Naive B cell (primary cell): ENCODE measurements around the gene NAA38. TPM values are rescaled to one million over a fixed set of nuclear protein-coding genes. Genes with fewer than 3 reads are reported as not detected.
"Not testable (repeated sequence)": the region's sequence is repeated elsewhere in the genome, so short reads cannot be mapped to it uniquely, and the experiment has no call there.

Experiments
- ATAC-seq, 2 donors: fragments of 150-1000 bp; cut with Tn5 transposase; 2 replicates each; pipeline ENCODE4 v1.10.0; 2021; ENCODE audit warnings: low read depth in 2 of 2, mild to moderate bottlenecking in 2 of 2, moderate library complexity in 2 of 2
- DNase-seq: peaks from one replicate; pipeline ENCODE4 v3.0.0; 2022
- H3K27ac Mint-ChIP-seq, 6 donors: one replicate each; pipeline ENCODE4 v1.8.0; 2020 to 2022; ENCODE audit warnings: mild to moderate bottlenecking in 6 of 6, mixed read lengths in 6 of 6, moderate library complexity in 5 of 6, inconsistent platforms in 2 of 6
- H3K27me3 Mint-ChIP-seq, 3 donors: one replicate each; pipeline ENCODE4 v1.8.0; 2021 to 2022; ENCODE audit warnings: mixed read lengths in 3 of 3, mild to moderate bottlenecking in 1 of 3
- H3K36me3 Mint-ChIP-seq, 2 donors: one replicate each; pipeline ENCODE4 v1.8.0; 2020 to 2022; ENCODE audit warnings: mixed read lengths in 2 of 2, inconsistent platforms in 1 of 2, mild to moderate bottlenecking in 1 of 2
- H3K4me1 Mint-ChIP-seq, 3 donors: one replicate each; pipeline ENCODE4 v1.8.0; 2020 to 2022; ENCODE audit warnings: mixed read lengths in 3 of 3, inconsistent platforms in 1 of 3, mild to moderate bottlenecking in 1 of 3, moderate library complexity in 1 of 3
- H3K4me3 Mint-ChIP-seq, 8 donors: one replicate each; pipeline ENCODE4 v1.8.0; 2020 to 2022; ENCODE audit warnings: mild to moderate bottlenecking in 8 of 8, mixed read lengths in 8 of 8, moderate library complexity in 8 of 8, inconsistent platforms in 2 of 8
- H3K9me3 Mint-ChIP-seq, 7 donors: one replicate each; pipeline ENCODE4 v1.8.0; 2020 to 2022; ENCODE audit warnings: mixed read lengths in 7 of 7, mild to moderate bottlenecking in 5 of 7, inconsistent platforms in 2 of 7, moderate library complexity in 1 of 7
- polyA plus RNA-seq, 6 donors: library from polyadenylated mRNA; unstranded; fragments of 300-500 nt; fragmentation: Illumina TruSeq; gene quantifications; one replicate each; pipeline ENCODE4 v1.2.3, GENCODE V29; 2021; ENCODE audit warnings: low read depth in 6 of 6

NAA38 gene
- polyA plus RNA-seq, 6 donors from 2014 or later = 121 to 158 (median 136) TPM

DNA sequence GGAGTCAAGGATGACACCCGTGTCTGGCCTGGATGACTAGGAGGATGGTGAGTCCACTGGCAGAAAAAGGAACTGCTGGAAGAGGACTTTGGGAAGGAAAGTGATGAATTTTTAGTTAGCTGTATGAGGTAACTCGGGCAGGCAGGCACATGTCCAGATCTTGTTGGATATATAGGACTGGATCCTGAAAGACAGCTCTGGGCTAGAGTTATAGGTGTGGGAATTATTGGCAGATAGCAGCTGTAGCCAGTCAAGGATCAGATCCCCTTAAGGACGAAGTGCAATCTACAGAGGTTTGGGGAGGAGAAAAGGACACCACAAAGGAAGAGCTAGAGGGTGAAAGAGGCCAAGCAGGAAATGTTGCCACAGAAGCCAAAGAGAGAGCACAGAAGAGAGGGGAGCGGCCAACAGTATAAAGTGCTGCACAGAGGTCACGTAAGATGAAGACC, 10.5 kb upstream of the NAA38 start:
- peak overlapping the region in 3 of 6 donors; percentile 5 to 44 (median 26) for H3K27ac Mint-ChIP-seq
- H3K9me3 Mint-ChIP-seq = no peaks in the 10 kb centered on the region
- ATAC-seq = no peak
- H3K4me3 Mint-ChIP-seq = no peak overlapping the region
- no peak for DNase-seq
- no peaks in the 10 kb centered on the region for H3K36me3 Mint-ChIP-seq
- no peaks in the 10 kb centered on the region for H3K27me3 Mint-ChIP-seq
- H3K4me1 Mint-ChIP-seq = peaks cover under 1 to 16% (median 9%) of the 10 kb centered on the region in 3 donors

- Mint-ChIP-seq H3K4me3 (no peak overlapping the region), H3K27ac (peak overlapping the region in 1 of 6 donors; percentile 52), H3K27me3 (no peaks in the 10 kb centered on the region), H3K4me1 (peaks cover 5 to 19% (median 13%) of the 10 kb centered on the region in 3 donors), H3K36me3 (no peaks in the 10 kb centered on the region), H3K9me3 (no peaks in the 10 kb centered on the region)
- ATAC-seq (no peak), DNase-seq (no peak)
These were observed 7.8 kb upstream of the NAA38 start for GRCh38 chr17:7864995-7865650.

DNA sequence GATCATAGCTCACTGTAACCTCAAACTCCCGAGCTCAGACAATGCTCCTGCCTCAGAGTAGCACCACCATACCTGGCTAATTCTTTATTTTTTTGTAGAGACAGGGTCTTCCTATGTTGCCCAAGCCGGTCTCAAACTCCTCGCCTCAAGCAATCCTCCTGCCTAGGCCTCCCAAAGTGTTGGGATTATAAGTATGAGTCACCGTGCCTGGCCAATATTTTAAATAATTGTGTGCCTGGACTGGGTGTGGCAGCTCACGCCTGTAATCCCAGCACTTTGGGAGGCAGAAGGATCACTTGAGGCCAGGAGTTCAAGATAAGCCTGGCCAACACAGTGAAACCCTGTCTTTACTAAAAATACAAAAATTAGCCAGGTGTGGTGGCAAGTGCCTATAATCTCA, 7.0 kb upstream of the NAA38 start:
- DNase-seq, H3K4me3 Mint-ChIP-seq, ATAC-seq, H3K27ac Mint-ChIP-seq, H3K27me3 Mint-ChIP-seq, H3K9me3 Mint-ChIP-seq, H3K36me3 Mint-ChIP-seq: not testable (repeated sequence)
- H3K4me1 Mint-ChIP-seq = peaks cover 5 to 19% (median 16%) of the 10 kb centered on the region in 3 donors

GRCh38 chr17:7862692-7863437, 5.5 kb upstream of the NAA38 start:
- peak overlapping the region in 2 of 8 donors; percentile 5 to 10 for H3K4me3 Mint-ChIP-seq
- H3K27me3 Mint-ChIP-seq = no peaks in the 10 kb centered on the region
- H3K36me3 Mint-ChIP-seq = no peaks in the 10 kb centered on the region
- H3K9me3 Mint-ChIP-seq = no peaks in the 10 kb centered on the region
- peak; percentile 55 for DNase-seq
- H3K4me1 Mint-ChIP-seq = peaks cover 5 to 16% (median 15%) of the 10 kb centered on the region in 3 donors
- ATAC-seq = no peak
- peak overlapping the region in 2 of 6 donors; percentile 60 to 89 for H3K27ac Mint-ChIP-seq

GRCh38 chr17:7859028-7859427, 1.7 kb upstream of the NAA38 start:
- H3K27me3 Mint-ChIP-seq = no peaks in the 10 kb centered on the region
- peak overlapping the region in 4 of 6 donors; percentile 23 to 72 (median 40) for H3K27ac Mint-ChIP-seq
- H3K36me3 Mint-ChIP-seq = no peaks in the 10 kb centered on the region
- H3K9me3 Mint-ChIP-seq = no peaks in the 10 kb centered on the region
- DNase-seq (no peak), ATAC-seq (no peak)
- H3K4me1 Mint-ChIP-seq = peaks cover 5 to 10% (median 6%) of the 10 kb centered on the region in 3 donors
- H3K4me3 Mint-ChIP-seq = peak overlapping the region in 2 of 8 donors; percentile 10 to 72

- Mint-ChIP-seq H3K27me3 (no peaks in the 10 kb centered on the region), H3K36me3 (no peaks in the 10 kb centered on the region), H3K4me3 (no peak overlapping the region), H3K9me3 (no peaks in the 10 kb centered on the region), H3K27ac (peak overlapping the region in 1 of 6 donors; percentile 83), H3K4me1 (peaks cover 4 to 10% (median 5%) of the 10 kb centered on the region in 3 donors)
- ATAC-seq = peak in 1 of 2 donors; percentile 9
- DNase-seq = peak; percentile 20
These were observed 1.1 kb upstream of the NAA38 start for GRCh38 chr17:7858522-7858810.

DNA sequence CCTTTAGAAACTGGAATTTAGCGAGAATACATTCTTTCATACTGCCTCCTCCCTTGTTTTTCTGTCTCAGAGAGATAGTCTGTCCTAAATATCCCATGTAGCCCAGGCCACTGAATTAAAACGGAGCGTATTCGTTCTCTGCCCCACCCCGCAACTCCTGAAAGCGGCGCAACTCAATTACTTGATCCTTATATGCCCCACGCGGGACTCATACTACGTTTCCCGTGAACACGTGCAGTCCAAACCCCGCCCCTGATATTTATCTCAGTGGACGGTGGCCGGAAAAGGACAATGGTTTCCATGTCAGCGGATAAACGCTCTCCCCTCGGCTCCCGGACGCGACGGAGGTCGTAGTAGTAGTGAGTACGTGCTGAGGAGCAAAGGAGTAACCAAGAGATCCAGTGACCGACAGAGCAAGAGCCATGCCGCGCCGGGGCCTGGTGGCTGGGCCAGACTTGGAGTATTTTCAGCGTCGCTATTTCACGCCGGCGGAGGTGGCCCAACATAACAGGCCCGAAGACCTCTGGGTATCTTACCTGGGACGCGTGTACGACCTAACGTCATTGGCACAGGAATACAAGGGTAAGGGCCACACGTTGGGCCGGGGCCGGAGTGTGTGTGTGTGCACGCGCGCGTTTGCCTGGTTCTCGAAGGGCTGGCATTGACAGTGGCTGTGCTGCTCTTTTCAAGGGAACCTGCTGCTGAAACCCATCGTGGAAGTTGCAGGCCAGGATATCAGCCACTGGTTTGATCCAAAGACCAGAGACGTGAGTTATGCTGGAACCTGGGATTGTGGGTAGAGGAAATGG, 558 bp upstream of the NAA38 start, which contains the start of gene CYB5D1:
Gene CYB5D1, plus strand, starts transcription at position 291 of the 809 bp plus-strand sequence. Its CDS starts 132 bp downstream, at position 423.
- peak; percentile 92 for DNase-seq
- peak; percentile 53 to 57 for ATAC-seq
- no peaks in the 10 kb centered on the region for H3K27me3 Mint-ChIP-seq
- peak within 1 kb of the TSS in 2 of 6 donors; percentile 23 to 83 for H3K27ac Mint-ChIP-seq
- no peaks in the 10 kb centered on the region for H3K36me3 Mint-ChIP-seq
- peak within 1 kb of the TSS in 1 of 8 donors; percentile 72 for H3K4me3 Mint-ChIP-seq
- peaks cover 3 to 10% (median 4%) of the 10 kb centered on the region in 3 donors for H3K4me1 Mint-ChIP-seq
- H3K9me3 Mint-ChIP-seq = no peaks in the 10 kb centered on the region

GRCh38 chr17:7856011-7856810, 1.1 kb downstream of the NAA38 start:
- peak; percentile 25 for DNase-seq
- Mint-ChIP-seq H3K4me1 (peaks cover 10 to 16% (median 13%) of the 10 kb centered on the region in 3 donors), H3K27ac (peak overlapping the region in 1 of 6 donors; percentile 9), H3K4me3 (no peak overlapping the region), H3K9me3 (no peaks in the 10 kb centered on the region), H3K27me3 (no peaks in the 10 kb centered on the region), H3K36me3 (no peaks in the 10 kb centered on the region)
- ATAC-seq = no peak

- Mint-ChIP-seq H3K36me3 (no peaks in the 10 kb centered on the region), H3K4me3 (no peak overlapping the region), H3K27ac (no peak overlapping the region), H3K9me3 (no peaks in the 10 kb centered on the region), H3K27me3 (no peaks in the 10 kb centered on the region), H3K4me1 (peaks cover 10 to 21% (median 18%) of the 10 kb centered on the region in 3 donors)
- DNase-seq (no peak), ATAC-seq (no peak)
These were observed 1.7 kb downstream of the NAA38 start for GRCh38 chr17:7855660-7856010.

- H3K36me3 Mint-ChIP-seq = no peaks in the 10 kb centered on the region
- peaks cover 10 to 21% (median 20%) of the 10 kb centered on the region in 3 donors for H3K4me1 Mint-ChIP-seq
- no peaks in the 10 kb centered on the region for H3K27me3 Mint-ChIP-seq
- DNase-seq (peak; percentile 26), ATAC-seq (no peak)
- H3K27ac Mint-ChIP-seq = peak within 1 kb of the TSS in 3 of 6 donors; percentile 36 to 74 (median 62)
- no peaks in the 10 kb centered on the region for H3K9me3 Mint-ChIP-seq
- H3K4me3 Mint-ChIP-seq = peak within 1 kb of the TSS in 4 of 8 donors; percentile 10 to 61 (median 31)
These were observed 2.3 kb downstream of the NAA38 start, which contains the start of gene TMEM88 for GRCh38 chr17:7854851-7855659. Gene TMEM88, plus strand, starts transcription at chr17:7855066. Its CDS starts 9 bp downstream, at chr17:7855075.

DNA sequence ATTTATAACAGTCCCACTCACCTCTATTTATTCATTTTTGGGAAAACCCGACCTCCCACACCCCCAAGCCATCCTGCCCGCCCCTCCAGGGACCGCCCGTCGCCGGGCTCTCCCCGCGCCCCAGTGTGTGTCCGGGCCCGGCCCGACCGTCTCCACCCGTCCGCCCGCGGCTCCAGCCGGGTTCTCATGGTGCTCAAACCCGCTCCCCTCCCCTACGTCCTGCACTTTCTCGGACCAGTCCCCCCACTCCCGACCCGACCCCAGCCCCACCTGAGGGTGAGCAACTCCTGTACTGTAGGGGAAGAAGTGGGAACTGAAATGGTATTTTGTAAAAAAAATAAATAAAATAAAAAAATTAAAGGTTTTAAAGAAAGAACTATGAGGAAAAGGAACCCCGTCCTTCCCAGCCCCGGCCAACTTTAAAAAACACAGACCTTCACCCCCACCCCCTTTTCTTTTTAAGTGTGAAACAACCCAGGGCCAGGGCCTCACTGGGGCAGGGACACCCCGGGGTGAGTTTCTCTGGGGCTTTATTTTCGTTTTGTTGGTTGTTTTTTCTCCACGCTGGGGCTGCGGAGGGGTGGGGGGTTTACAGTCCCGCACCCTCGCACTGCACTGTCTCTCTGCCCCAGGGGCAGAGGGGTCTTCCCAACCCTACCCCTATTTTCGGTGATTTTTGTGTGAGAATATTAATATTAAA, 3.1 kb downstream of the NAA38 start:
- Mint-ChIP-seq H3K27me3 (no peaks in the 10 kb centered on the region), H3K27ac (peak overlapping the region in 2 of 6 donors; percentile 62 to 74), H3K4me1 (peaks cover 17 to 20% (median 18%) of the 10 kb centered on the region in 3 donors), H3K36me3 (no peaks in the 10 kb centered on the region), H3K9me3 (no peaks in the 10 kb centered on the region), H3K4me3 (peak overlapping the region in 3 of 8 donors; percentile 10 to 61 (median 42))
- ATAC-seq (no peak), DNase-seq (no peak)
